ENCODE measurements around the gene MTHFD1L.

Gene MTHFD1L

DNA sequence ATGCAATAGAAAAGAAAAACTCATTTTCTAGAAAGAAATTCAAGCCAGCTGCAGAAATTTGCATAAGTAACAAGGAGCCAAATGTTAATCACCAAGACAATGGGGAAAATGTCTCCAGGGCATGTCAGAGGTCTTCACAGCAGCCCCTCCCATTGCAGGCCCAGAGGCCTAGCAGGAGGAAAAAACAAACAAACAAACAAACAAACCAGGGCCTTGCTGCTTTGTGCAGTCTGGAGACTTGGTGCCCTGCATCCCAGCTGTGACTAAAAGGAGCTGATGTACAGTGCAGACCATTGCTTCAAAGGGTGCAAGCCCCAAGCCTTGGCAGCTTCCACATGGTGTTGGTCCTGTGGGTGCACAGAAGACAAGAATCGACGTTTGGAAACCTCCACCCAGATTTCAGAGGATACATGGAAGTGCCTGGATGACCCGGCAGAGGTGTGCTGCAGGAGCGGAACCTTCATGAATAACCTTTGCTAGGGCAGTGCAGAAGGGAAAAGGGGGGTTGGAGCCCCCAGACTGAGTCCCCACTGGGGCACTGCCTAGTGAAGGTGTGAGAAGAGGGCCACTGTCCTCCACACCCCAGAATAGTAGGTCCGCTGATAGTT, 263.4 kb downstream of the MTHFD1L start:
- no peak for DNase-seq

DNA sequence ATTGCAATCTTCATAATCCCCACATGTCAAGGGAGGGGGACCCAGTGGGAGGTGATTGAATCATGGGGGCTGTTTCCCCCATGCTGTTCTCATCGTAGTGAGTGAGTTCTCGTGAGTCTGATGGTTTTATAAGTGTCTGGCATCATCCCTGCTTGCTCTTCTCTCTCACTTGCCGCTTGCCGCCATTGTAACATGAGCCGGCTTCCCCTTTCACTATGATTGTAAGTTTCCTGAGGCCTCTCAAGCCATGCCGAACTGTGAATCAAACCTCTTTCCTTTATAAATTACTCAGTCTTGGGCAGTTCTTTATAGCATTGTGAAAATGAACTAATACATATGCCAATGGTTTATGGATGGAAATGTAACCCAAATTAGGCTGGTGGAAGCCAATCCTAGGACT, 264.8 kb downstream of the MTHFD1L start:
- no peak for DNase-seq

DNA sequence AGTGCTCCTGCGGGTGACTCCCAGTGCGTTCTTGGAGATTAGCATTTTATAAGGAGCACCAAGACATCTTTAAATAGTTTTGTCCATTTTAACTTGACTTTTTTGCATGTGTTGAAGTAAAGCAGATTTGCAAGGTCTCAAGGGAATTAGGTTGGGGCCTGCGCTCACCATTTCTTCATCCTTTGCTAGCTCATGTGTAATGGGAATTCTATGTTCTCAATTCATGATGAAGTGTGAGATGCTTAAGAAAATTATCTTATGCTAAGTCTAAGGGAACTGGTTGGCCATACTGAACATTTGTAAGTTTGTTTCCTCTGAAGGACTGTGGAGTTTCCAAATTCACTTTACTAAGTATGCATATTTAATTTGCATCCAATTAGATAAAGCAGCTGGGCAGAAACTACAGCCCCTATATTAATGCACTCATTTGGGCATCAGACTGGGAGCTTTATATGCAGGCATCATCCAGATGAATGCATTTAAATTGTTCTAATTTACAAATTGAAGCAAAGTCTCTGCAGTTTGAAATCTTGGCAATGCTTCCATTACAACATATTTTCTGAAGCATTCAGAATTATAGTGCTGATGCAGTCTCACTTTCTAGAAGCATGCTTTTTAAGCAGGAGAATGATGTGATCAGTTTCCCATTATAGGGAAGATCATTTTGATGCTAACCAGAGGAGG, 266.0 kb downstream of the MTHFD1L start:
- no peak for DNase-seq

DNA sequence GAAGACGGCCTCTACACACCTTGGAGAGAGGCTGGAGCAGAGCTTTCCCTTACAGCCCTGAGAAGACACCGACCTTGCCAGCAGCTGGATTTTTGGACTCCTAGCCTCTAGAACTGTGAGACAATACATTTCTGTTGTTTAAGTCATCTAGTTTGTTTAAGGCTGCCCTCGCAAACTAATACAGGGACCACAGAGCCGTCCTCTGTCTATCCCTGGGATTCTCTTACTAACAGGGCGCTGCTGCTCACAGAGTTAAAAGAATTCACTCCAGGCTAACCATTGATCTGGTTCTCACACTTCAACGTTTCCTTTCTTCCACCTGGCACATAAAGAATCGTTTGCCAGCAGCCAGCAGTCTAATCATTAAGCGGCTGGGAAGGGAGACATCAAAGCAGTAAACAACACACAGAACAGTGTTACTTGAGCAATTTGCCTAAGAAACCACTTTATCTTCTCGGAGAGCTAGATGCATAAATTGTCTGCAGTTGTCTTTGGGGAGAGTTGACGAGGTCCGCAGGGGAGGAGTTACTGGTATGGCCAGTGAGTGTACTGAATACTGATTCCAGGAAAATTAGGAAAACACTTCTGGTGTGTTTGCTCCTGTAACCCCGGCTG, 270.7 kb downstream of the MTHFD1L start:
- DNase-seq: no peak

DNA sequence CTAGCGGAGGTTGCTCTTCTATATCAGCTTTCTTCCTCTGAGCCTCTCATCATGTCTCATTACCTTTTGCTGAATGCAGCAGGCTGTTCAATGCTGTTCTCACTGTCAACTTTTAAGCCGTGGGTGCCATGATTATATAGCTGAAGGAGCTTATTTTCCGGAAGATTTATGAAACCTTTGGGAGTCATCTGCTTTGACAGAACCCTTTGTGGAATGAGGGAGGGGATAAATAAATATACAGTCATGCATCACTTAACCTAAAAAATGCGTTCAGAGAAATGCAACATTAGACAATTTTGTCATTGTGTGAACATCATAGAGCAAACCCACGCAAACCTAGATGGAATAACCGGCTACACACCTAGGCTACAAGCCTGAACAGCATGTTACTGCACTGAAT, 272.0 kb downstream of the MTHFD1L start:
- no peak for DNase-seq

DNA sequence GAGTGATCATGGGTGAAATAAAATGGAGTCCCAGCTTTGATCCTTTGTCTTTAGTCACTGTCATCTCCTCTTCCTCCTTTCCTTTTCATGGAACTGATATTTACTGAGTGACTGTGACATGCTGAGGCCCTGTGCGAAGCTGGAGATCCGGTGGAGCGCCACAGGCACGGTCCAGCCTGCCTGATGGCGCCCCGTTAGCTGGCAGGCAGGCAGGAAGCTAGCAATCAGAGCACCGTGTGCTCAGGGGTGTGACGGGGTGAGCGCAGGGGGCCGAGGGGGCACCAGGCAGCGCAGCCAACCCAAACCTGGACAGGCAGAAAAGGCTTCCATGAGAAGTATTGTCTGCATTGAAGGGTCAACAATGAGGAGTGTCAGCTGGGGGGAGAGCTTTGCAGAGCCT, 274.0 kb downstream of the MTHFD1L start:
- no peak for DNase-seq

DNA sequence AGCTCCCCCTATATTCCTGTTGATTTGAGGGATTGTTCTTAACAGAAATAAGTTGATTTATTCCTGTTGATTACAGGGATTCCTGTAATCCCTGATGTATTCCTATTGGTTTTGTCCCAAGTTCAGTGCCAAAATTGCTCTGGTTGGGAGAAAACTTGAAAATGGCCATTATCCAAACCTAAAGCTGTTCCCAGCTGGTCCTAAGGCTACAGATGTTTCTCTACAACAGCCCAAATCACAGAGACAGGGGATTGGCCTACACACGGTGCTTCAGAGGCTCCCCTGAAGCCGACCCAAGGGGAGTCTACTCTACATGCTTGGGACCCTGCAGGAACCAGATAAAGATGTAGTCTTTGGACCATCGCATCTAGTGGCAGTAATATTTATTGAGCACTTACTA, 275.3 kb downstream of the MTHFD1L start:
- DNase-seq: no peak

DNA sequence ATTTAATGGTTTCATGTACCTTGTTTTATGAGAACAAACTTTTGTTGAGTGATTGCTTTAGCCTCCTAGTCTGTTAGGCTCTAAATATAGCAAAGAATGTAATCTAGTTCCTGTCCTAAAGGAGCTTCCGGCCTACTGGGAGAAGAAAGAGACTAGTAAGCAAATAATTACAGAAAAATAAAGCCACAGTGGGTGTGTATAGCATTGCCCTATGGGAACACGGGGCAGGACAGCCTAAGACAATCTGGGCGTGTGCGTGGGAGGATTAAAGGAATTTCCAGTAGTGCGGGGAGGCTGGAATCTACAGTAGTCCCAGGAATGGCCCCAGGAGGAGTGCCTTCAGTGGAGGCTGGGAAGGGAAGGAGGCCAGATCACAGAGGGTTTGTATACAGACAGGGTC, 276.2 kb downstream of the MTHFD1L start:
- no peak for DNase-seq

DNA sequence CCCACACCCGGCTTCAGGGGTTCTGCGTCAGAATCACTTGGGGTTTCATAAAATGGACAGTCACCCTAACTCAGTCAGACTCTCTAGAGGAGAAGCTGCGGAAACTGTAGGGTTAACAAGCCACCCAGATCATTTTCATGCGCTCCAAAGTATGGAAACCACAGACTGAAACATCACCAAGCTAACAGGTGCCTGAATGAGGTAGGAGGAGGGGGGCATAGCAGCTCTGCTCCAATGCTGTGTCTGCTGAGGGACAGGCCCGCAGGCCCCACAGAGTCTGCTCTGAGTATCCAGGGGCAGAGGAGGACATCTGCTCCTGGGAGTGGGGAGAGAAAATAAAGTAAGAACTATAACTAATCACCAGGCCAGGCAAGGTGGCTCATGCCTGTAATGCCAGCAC, 277.2 kb downstream of the MTHFD1L start:
- no peak for DNase-seq

DNA sequence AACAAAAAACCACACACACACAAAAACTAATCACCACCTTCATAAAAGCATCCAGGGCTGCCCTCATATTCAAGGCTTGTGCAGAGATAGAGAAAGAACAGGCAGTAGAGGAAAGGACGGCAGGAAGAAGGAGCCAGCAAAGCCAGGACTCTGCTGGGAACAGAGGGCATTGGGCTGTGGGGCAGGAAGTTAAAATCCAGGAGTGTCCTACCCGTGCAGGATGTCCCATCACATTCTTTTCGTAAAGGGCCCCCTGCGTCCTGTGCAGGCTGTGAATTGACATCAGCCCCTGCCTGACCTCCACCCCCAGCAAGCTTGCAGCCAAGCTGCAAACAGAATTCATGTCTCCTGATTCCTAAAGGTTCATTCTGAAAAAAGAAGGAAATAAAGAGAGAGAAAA, 277.8 kb downstream of the MTHFD1L start:
- no peak for DNase-seq

DNA sequence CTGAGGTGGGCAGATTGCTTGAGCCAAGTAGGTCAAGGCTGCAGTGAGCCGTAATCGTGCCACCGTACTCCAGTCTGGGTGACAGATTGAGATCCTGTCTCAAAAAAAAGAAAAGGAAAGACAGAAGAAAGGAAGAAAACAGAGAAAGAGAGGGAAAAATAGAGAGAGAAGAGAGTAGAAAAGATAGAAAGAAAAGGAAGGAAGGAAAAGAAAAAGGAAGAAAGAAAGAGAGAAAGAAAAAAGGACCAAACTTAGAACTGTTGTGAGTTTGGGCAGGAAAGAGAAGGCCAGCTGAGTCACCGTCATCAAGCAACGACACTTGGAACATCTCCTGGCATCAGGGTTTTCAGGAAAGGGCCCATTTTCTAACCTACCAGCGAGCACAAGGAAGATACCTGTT, 278.3 kb downstream of the MTHFD1L start:
- no peak for DNase-seq

DNA sequence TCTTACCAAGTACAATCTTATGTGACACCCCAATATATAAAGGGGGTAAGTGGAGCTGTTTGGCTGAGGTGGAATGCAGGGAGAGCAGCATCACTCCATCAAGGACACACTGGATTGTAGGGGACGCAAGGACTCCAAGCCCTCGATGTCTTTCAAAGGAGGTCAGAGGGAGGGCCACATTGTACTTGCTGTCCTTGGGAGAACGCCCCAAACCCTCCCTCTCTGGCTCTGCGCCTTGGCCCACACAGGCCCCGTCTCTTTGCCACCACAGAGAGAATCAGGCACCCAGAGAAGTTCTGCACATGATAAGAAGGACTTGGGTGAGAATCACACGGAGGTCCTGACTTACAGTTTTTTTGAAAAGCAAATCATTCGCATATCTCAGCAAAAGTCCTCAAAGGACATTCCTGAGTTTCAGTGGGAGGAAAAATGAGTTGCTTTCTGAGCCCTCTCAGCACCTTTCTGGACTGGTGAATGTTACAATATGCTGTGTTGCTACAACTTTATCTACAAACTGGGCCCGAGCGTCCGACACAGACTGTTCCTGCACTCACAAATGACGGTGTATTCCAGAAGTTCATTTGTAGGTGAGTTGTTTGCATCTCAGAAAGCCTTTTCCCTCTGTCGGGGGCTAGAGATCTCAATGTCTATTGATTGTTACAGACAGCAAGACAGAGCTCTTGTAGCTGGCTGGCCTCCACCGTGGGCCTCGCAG, 281.8 kb downstream of the MTHFD1L start:
- no peak for DNase-seq

DNA sequence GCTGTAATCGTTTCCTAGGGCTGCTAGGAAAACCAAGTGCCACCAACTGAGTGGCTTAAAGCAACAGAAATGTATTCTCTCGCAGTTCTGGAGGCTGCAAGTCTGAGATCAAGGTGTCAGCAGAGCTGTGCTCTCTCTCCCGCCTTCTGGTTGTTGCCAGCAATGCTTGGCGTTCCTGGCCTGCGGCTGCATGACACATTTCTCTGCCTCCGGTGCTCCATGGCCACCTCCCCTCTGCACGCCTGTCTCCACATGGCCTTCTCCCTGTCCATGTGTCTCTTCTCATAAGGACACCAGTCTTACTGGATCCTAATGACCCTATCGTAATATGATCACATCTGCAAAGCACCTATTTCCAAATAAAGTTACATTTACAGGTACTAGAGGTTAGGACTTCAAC, 282.6 kb downstream of the MTHFD1L start:
- no peak for DNase-seq

DNA sequence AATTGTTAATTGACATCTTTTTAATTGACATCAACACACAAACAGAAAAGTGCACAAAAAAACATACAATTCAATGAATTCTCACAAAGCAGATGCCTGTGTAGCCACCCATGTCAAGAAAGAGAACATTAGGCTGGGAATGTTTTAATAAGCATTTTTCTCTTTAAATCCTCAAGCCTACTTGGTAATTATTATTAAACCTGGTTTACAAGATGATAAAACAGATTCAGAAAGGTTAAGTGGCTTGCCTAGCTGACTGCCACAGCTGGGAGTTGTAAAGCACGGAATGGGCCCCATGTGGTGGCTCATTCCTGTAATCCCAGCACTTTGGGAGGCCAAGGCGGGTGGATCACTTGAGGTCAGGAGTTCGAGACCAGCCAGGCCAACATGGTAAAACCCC, 284.3 kb downstream of the MTHFD1L start:
- no peak for DNase-seq
